Testis (tissue), 2 donors: Measurements from ENCODE around the gene EFNA5.

Experiments used
- POLR2A ChIP-seq: fragments of 450-650 bp; IDR thresholded peaks from one replicate; pipeline ENCODE4 v1.6.1; 2017; ENCODE audit warnings: antibody characterized with exemption, mild to moderate bottlenecking, moderate library complexity
- TF ChIP-seq, protein P1 (sequence below), 3 experiments: fragments of 450-650 bp in 2 of 3; fragments of 200-600 bp in 1 of 3; sonication (generic) in 1 of 3; IDR thresholded peaks; one replicate each; pipeline ENCODE4 v1.5.1; 2016 to 2019; ENCODE audit warnings: antibody characterized with exemption in 3 of 3, mild to moderate bottlenecking in 2 of 3, moderate library complexity in 1 of 3

DNA sequence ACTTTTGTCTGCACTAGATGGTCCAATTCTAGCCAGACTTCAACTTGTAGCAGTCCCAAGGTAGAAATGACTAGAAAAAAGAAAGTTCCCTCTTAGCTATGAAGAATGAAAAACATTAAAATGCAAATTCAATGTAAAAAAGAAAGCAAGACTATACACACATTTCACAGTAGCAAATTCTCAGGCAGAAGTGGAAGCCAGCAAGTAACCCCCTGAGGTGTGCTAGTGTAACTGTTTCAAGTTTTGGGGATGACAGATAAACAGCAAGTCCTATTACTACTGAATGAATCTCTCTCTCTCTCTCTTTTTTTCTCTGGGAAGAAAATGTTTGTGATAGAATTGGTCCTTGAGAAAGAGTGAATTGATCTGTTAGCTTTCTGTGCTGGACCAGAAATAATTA is 185.6 kb downstream of the EFNA5 start:
- TF ChIP-seq, protein P1, sequence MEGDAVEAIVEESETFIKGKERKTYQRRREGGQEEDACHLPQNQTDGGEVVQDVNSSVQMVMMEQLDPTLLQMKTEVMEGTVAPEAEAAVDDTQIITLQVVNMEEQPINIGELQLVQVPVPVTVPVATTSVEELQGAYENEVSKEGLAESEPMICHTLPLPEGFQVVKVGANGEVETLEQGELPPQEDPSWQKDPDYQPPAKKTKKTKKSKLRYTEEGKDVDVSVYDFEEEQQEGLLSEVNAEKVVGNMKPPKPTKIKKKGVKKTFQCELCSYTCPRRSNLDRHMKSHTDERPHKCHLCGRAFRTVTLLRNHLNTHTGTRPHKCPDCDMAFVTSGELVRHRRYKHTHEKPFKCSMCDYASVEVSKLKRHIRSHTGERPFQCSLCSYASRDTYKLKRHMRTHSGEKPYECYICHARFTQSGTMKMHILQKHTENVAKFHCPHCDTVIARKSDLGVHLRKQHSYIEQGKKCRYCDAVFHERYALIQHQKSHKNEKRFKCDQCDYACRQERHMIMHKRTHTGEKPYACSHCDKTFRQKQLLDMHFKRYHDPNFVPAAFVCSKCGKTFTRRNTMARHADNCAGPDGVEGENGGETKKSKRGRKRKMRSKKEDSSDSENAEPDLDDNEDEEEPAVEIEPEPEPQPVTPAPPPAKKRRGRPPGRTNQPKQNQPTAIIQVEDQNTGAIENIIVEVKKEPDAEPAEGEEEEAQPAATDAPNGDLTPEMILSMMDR (IDR thresholded peaks at IDR 0.05): no peak
- no peak for TF ChIP-seq POLR2A
